ENCODE data around the gene CYP2J2.

CYP2J2 gene

GRCh38 chr1:59967141-59967697 is 40.6 kb upstream of the CYP2J2 start:
- H2BK12ac ChIP-seq (ENCODE audit: low read length): no peak overlapping the region
- H3K4me3 ChIP-seq (ENCODE audit: low read length in 2 of 2): no peak overlapping the region
- H3K9me3 ChIP-seq (replicated peaks in 1 of 2; ENCODE audit: control insufficient read depth in 2 of 2, insufficient read depth in 1 of 2, low read depth in 1 of 2, low read length in 2 of 2): no peaks in the 10 kb centered on the region
- no peak overlapping the region for H2BK15ac ChIP-seq (ENCODE audit: low read length)
- H3K4ac ChIP-seq (ENCODE audit: low read length): no peak overlapping the region
- H2BK5ac ChIP-seq (ENCODE audit: low read length): no peak overlapping the region
- H3K27ac ChIP-seq (replicated peaks; ENCODE audit: low read length): no peak overlapping the region
- no peak overlapping the region for H3K23ac ChIP-seq (ENCODE audit: low read depth, low read length, poor library complexity)
- no peak overlapping the region for H3K18ac ChIP-seq (ENCODE audit: low read length)
- no peaks in the 10 kb centered on the region for H3K36me3 ChIP-seq (replicated peaks in 1 of 2; ENCODE audit: control insufficient read depth in 2 of 2, insufficient read depth in 2 of 2, low read length in 2 of 2)
- H3K27me3 ChIP-seq (ENCODE audit: control insufficient read depth in 3 of 3, insufficient read depth in 3 of 3, low read depth in 1 of 3, low read length in 3 of 3): peaks cover 0 to 5% (median 0%) of the 10 kb centered on the region in 3 experiments
- no peak overlapping the region for H3K4me2 ChIP-seq (ENCODE audit: insufficient read depth, low read length, poor library complexity, severe bottlenecking)
- H3K9ac ChIP-seq (ENCODE audit: low read depth, low read length, poor library complexity): no peak overlapping the region
- H2AK5ac ChIP-seq (ENCODE audit: low read depth, low read length): no peak overlapping the region
- no peaks in the 10 kb centered on the region for H3K4me1 ChIP-seq (ENCODE audit: control insufficient read depth in 2 of 2, insufficient read depth in 1 of 2, low read depth in 1 of 2, low read length in 2 of 2)
- H2AFZ ChIP-seq (ENCODE audit: low read length): no peak overlapping the region
- WGBS, 2 donors (ENCODE audit: extremely low coverage in 2 of 2, insufficient read length in 2 of 2, insufficient replicate concordance in 1 of 2): no CpG with 5 or more reads among the region's 6 CpGs
- no peak overlapping the region for H2BK120ac ChIP-seq (ENCODE audit: low read depth, low read length)
- no peak overlapping the region for H3K14ac ChIP-seq (ENCODE audit: low read length)
- no peaks in the 10 kb centered on the region for H3K79me1 ChIP-seq (ENCODE audit: low read depth, low read length)
- H4K91ac ChIP-seq (ENCODE audit: low read depth, low read length, poor library complexity): no peak overlapping the region
- no peak for DNase-seq (ENCODE audit: low spot score)
- H4K8ac ChIP-seq (ENCODE audit: low read depth, low read length): no peak overlapping the region

- peaks cover 0 to 2% of the 10 kb centered on the region in 2 donors for H3K4me1 ChIP-seq (ENCODE audit: control insufficient read depth in 2 of 2, insufficient read depth in 1 of 2, low read depth in 1 of 2, low read length in 2 of 2)
- H2BK5ac ChIP-seq (ENCODE audit: low read length): no peak overlapping the region
- no peak overlapping the region for H3K4ac ChIP-seq (ENCODE audit: low read length)
- no peaks in the 10 kb centered on the region for H3K36me3 ChIP-seq (replicated peaks in 1 of 2; ENCODE audit: control insufficient read depth in 2 of 2, insufficient read depth in 2 of 2, low read length in 2 of 2)
- H2BK15ac ChIP-seq (ENCODE audit: low read length): no peak overlapping the region
- H3K23ac ChIP-seq (ENCODE audit: low read depth, low read length, poor library complexity): no peak overlapping the region
- H3K14ac ChIP-seq (ENCODE audit: low read length): no peak overlapping the region
- DNase-seq (ENCODE audit: low spot score): no peak
- H2AFZ ChIP-seq (ENCODE audit: low read length): no peak overlapping the region
- no peak overlapping the region for H4K8ac ChIP-seq (ENCODE audit: low read depth, low read length)
- H2AK5ac ChIP-seq (ENCODE audit: low read depth, low read length): no peak overlapping the region
- H2BK12ac ChIP-seq (ENCODE audit: low read length): no peak overlapping the region
- H3K4me3 ChIP-seq (ENCODE audit: low read length in 2 of 2): no peak overlapping the region
- no peaks in the 10 kb centered on the region for H3K79me1 ChIP-seq (ENCODE audit: low read depth, low read length)
- H3K9me3 ChIP-seq (replicated peaks in 1 of 2; ENCODE audit: control insufficient read depth in 2 of 2, insufficient read depth in 1 of 2, low read depth in 1 of 2, low read length in 2 of 2): no peaks in the 10 kb centered on the region
- no peak overlapping the region for H3K4me2 ChIP-seq (ENCODE audit: insufficient read depth, low read length, poor library complexity, severe bottlenecking)
- no peak overlapping the region for H2BK120ac ChIP-seq (ENCODE audit: low read depth, low read length)
- no peak overlapping the region for H3K27ac ChIP-seq (replicated peaks; ENCODE audit: low read length)
- no peak overlapping the region for H4K91ac ChIP-seq (ENCODE audit: low read depth, low read length, poor library complexity)
- peaks cover 0 to 3% (median 0%) of the 10 kb centered on the region in 3 experiments for H3K27me3 ChIP-seq (ENCODE audit: control insufficient read depth in 3 of 3, insufficient read depth in 3 of 3, low read depth in 1 of 3, low read length in 3 of 3)
- H3K18ac ChIP-seq (ENCODE audit: low read length): no peak overlapping the region
- H3K9ac ChIP-seq (ENCODE audit: low read depth, low read length, poor library complexity): no peak overlapping the region
- no CpG with 5 or more reads among the region's 2 CpGs for WGBS, 2 donors (ENCODE audit: extremely low coverage in 2 of 2, insufficient read length in 2 of 2, insufficient replicate concordance in 1 of 2)
Measured at GRCh38 chr1:59952065-59952464, 25.5 kb upstream of the CYP2J2 start.

GRCh38 chr1:59949648-59950047 is 23.1 kb upstream of the CYP2J2 start:
- Histone ChIP-seq H3K4ac (ENCODE audit: low read length) (no peak overlapping the region), H2BK120ac (ENCODE audit: low read depth, low read length) (no peak overlapping the region), H3K79me1 (ENCODE audit: low read depth, low read length) (no peaks in the 10 kb centered on the region), H3K14ac (ENCODE audit: low read length) (no peak overlapping the region), H3K36me3 (replicated peaks in 1 of 2; ENCODE audit: control insufficient read depth in 2 of 2, insufficient read depth in 2 of 2, low read length in 2 of 2) (no peaks in the 10 kb centered on the region), H3K4me1 (ENCODE audit: control insufficient read depth in 2 of 2, insufficient read depth in 1 of 2, low read depth in 1 of 2, low read length in 2 of 2) (peaks cover 0 to 2% of the 10 kb centered on the region in 2 donors), H2AK5ac (ENCODE audit: low read depth, low read length) (no peak overlapping the region), H3K4me2 (ENCODE audit: insufficient read depth, low read length, poor library complexity, severe bottlenecking) (no peak overlapping the region), H3K9me3 (replicated peaks in 1 of 2; ENCODE audit: control insufficient read depth in 2 of 2, insufficient read depth in 1 of 2, low read depth in 1 of 2, low read length in 2 of 2) (no peaks in the 10 kb centered on the region), H3K18ac (ENCODE audit: low read length) (no peak overlapping the region), H3K9ac (ENCODE audit: low read depth, low read length, poor library complexity) (no peak overlapping the region), H2BK15ac (ENCODE audit: low read length) (no peak overlapping the region), H3K23ac (ENCODE audit: low read depth, low read length, poor library complexity) (no peak overlapping the region), H4K91ac (ENCODE audit: low read depth, low read length, poor library complexity) (no peak overlapping the region), H2AFZ (ENCODE audit: low read length) (no peak overlapping the region), H2BK5ac (ENCODE audit: low read length) (no peak overlapping the region), H3K4me3 (ENCODE audit: low read length in 2 of 2) (no peak overlapping the region), H4K8ac (ENCODE audit: low read depth, low read length) (no peak overlapping the region), H3K27me3 (ENCODE audit: control insufficient read depth in 3 of 3, insufficient read depth in 3 of 3, low read depth in 1 of 3, low read length in 3 of 3) (peaks cover 0 to 10% (median 0%) of the 10 kb centered on the region in 3 experiments), H2BK12ac (ENCODE audit: low read length) (no peak overlapping the region), H3K27ac (replicated peaks; ENCODE audit: low read length) (no peak overlapping the region)
- no peak for DNase-seq (ENCODE audit: low spot score)

- H2AK5ac ChIP-seq (ENCODE audit: low read depth, low read length): no peak overlapping the region
- no peaks in the 10 kb centered on the region for H3K9me3 ChIP-seq (replicated peaks in 1 of 2; ENCODE audit: control insufficient read depth in 2 of 2, insufficient read depth in 1 of 2, low read depth in 1 of 2, low read length in 2 of 2)
- H3K4me2 ChIP-seq (ENCODE audit: insufficient read depth, low read length, poor library complexity, severe bottlenecking): no peak overlapping the region
- H3K27me3 ChIP-seq (ENCODE audit: control insufficient read depth in 3 of 3, insufficient read depth in 3 of 3, low read depth in 1 of 3, low read length in 3 of 3): peaks cover 0 to 10% (median 0%) of the 10 kb centered on the region in 3 experiments
- no peaks in the 10 kb centered on the region for H3K79me1 ChIP-seq (ENCODE audit: low read depth, low read length)
- no CpG with 5 or more reads among the region's 1 CpG for WGBS, 2 donors (ENCODE audit: extremely low coverage in 2 of 2, insufficient read length in 2 of 2, insufficient replicate concordance in 1 of 2)
- no peak overlapping the region for H3K14ac ChIP-seq (ENCODE audit: low read length)
- H2BK15ac ChIP-seq (ENCODE audit: low read length): no peak overlapping the region
- H2AFZ ChIP-seq (ENCODE audit: low read length): no peak overlapping the region
- H3K4me1 ChIP-seq (ENCODE audit: control insufficient read depth in 2 of 2, insufficient read depth in 1 of 2, low read depth in 1 of 2, low read length in 2 of 2): peaks cover 0 to 2% of the 10 kb centered on the region in 2 donors
- no peak overlapping the region for H3K27ac ChIP-seq (replicated peaks; ENCODE audit: low read length)
- H3K9ac ChIP-seq (ENCODE audit: low read depth, low read length, poor library complexity): no peak overlapping the region
- no peak overlapping the region for H2BK5ac ChIP-seq (ENCODE audit: low read length)
- H4K8ac ChIP-seq (ENCODE audit: low read depth, low read length): no peak overlapping the region
- no peak overlapping the region for H2BK12ac ChIP-seq (ENCODE audit: low read length)
- H3K4me3 ChIP-seq (ENCODE audit: low read length in 2 of 2): no peak overlapping the region
- no peak overlapping the region for H3K4ac ChIP-seq (ENCODE audit: low read length)
- H3K18ac ChIP-seq (ENCODE audit: low read length): no peak overlapping the region
- no peak overlapping the region for H4K91ac ChIP-seq (ENCODE audit: low read depth, low read length, poor library complexity)
- DNase-seq (ENCODE audit: low spot score): no peak
- no peak overlapping the region for H3K23ac ChIP-seq (ENCODE audit: low read depth, low read length, poor library complexity)
- no peaks in the 10 kb centered on the region for H3K36me3 ChIP-seq (replicated peaks in 1 of 2; ENCODE audit: control insufficient read depth in 2 of 2, insufficient read depth in 2 of 2, low read length in 2 of 2)
- no peak overlapping the region for H2BK120ac ChIP-seq (ENCODE audit: low read depth, low read length)
Measured at GRCh38 chr1:59948990-59949389, 22.4 kb upstream of the CYP2J2 start.

Data from neuronal stem cell (in vitro differentiated cells).